Mammary epithelial cell (primary cell): ENCODE results near the gene PAMR1.

Source experiments
- EZH2 ChIP-seq: IDR thresholded peaks from 2 replicates; pipeline ENCODE4 v1.6.1; 2012; ENCODE audit warnings: low read length, inconsistent platforms, borderline replicate concordance
- TF ChIP-seq, protein P1 (sequence below), 2 donors: IDR thresholded peaks in 1 of 2; conservative IDR thresholded peaks in 1 of 2; 2 replicates each; pipeline ENCODE4 v1.5.1; 2011 to 2012; ENCODE audit warnings: inconsistent platforms in 2 of 2, low read length in 2 of 2, mild to moderate bottlenecking in 2 of 2, control low read depth in 1 of 2, low read depth in 1 of 2; ENCODE audit not compliant: insufficient read depth in 1 of 2; ENCODE audit errors: extremely low read depth in 1 of 2

DNA sequence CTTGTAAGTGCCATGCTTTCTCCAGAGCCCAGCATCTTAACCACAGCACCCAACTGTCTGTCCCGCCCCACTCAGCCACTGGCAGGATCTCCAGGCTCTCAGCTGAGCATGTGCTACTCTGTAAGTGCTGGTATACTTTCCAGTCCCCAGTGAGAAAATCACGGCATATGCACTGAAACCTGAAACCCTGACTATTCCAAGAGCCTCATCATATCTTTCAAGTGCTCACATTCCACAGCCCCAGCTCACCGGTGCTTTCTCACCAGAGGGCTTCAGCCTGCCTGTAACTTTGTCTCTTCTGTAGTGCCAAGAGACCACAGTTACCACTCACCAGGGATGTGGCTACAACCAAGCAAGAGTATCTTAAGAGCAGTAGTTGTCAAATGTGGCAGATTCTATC lies 24.4 kb upstream of the PAMR1 start:
- TF ChIP-seq EZH2, result no peak
- TF ChIP-seq, protein P1, sequence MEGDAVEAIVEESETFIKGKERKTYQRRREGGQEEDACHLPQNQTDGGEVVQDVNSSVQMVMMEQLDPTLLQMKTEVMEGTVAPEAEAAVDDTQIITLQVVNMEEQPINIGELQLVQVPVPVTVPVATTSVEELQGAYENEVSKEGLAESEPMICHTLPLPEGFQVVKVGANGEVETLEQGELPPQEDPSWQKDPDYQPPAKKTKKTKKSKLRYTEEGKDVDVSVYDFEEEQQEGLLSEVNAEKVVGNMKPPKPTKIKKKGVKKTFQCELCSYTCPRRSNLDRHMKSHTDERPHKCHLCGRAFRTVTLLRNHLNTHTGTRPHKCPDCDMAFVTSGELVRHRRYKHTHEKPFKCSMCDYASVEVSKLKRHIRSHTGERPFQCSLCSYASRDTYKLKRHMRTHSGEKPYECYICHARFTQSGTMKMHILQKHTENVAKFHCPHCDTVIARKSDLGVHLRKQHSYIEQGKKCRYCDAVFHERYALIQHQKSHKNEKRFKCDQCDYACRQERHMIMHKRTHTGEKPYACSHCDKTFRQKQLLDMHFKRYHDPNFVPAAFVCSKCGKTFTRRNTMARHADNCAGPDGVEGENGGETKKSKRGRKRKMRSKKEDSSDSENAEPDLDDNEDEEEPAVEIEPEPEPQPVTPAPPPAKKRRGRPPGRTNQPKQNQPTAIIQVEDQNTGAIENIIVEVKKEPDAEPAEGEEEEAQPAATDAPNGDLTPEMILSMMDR (conservative IDR thresholded peaks at IDR 0.05 in 1 of 2, IDR thresholded peaks at IDR 0.05 in 1 of 2; ENCODE audit: extremely low read depth in 1 of 2, insufficient read depth in 1 of 2, low read depth in 1 of 2, low read length in 2 of 2), result no peak
